ENCODE data around the gene MYH14. TPM values are rescaled to one million over a fixed set of nuclear protein-coding genes. Genes with fewer than 3 reads are reported as not detected.

MYH14 gene
- total and polyA plus RNA-seq, 9 donors: 0.23 to 82.1 (median 3.2) TPM

DNA sequence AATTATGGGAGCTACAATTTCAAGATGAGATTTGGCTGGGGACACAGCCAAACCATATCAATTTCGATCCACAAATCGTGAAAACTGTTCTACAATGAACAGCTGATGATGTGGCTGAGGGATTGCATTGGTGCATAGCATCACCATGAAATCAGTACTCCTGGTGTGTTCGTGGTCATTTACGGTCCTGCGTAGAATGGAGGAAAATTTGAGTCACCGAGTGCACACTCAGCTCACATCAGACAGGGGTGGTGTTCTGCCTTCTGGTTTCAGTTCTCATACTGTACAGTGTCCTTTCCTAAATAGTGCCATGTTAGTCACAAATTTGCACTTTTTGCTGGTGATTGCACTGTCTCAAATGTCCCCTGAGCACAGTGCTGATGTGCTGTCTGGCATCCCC, 39.2 kb downstream of the MYH14 start:
- intact Hi-C loops (cut with DNase I): no loop called here

DNA sequence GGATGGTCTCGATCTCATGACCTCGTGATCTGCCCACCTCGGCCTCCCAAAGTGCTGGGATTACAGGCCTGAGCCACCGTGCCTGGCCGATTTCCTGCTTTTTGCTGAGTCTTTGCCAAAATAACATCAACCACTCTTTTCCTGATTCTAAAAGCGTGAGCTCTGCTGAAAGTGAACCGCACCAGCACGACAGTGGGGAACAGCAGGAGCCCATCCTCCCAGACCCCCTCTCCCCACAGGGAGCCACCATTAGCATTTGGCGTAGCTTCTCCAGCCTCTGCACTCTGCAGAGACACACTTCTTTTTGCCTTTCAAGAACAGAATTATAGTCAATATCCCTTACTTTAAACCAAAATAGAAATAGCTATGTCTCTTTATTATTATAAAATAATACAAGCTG, 41.3 kb downstream of the MYH14 start:
- Histone ChIP-seq H3K27ac (no peak overlapping the region), H3K9me3 (peaks cover 0 to 11% of the 10 kb centered on the region in 2 donors), H3K36me3 (no peaks in the 10 kb centered on the region), H3K4me1 (ENCODE audit: insufficient read depth) (no peaks in the 10 kb centered on the region), H3K4me3 (no peak overlapping the region), H3K27me3 (no peaks in the 10 kb centered on the region)
- TF ChIP-seq, protein P1, sequence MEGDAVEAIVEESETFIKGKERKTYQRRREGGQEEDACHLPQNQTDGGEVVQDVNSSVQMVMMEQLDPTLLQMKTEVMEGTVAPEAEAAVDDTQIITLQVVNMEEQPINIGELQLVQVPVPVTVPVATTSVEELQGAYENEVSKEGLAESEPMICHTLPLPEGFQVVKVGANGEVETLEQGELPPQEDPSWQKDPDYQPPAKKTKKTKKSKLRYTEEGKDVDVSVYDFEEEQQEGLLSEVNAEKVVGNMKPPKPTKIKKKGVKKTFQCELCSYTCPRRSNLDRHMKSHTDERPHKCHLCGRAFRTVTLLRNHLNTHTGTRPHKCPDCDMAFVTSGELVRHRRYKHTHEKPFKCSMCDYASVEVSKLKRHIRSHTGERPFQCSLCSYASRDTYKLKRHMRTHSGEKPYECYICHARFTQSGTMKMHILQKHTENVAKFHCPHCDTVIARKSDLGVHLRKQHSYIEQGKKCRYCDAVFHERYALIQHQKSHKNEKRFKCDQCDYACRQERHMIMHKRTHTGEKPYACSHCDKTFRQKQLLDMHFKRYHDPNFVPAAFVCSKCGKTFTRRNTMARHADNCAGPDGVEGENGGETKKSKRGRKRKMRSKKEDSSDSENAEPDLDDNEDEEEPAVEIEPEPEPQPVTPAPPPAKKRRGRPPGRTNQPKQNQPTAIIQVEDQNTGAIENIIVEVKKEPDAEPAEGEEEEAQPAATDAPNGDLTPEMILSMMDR (IDR thresholded peaks at IDR 0.05): no peak
- TF ChIP-seq EP300 (IDR thresholded peaks at IDR 0.05): no peak
- no peak for TF ChIP-seq POLR2A (IDR thresholded peaks at IDR 0.05)
- intact Hi-C loops (cut with DNase I): no loop called here
- no peak for DNase-seq
- 41 to 51% (median 46%) methylated on average over 9 of the region's 9 CpGs for WGBS, 3 donors

More for the DNA sequence above, 39.2 kb downstream of the MYH14 start:
- Histone ChIP-seq H3K4me3 (no peak overlapping the region), H3K9me3 (peaks cover 0 to 8% of the 10 kb centered on the region in 2 donors), H3K27ac (no peak overlapping the region), H3K27me3 (no peaks in the 10 kb centered on the region), H3K36me3 (no peaks in the 10 kb centered on the region), H3K4me1 (ENCODE audit: insufficient read depth) (no peaks in the 10 kb centered on the region)
- DNase-seq: no peak
- no peak for TF ChIP-seq POLR2A (IDR thresholded peaks at IDR 0.05)
- TF ChIP-seq EP300 (IDR thresholded peaks at IDR 0.05): no peak
- TF ChIP-seq, protein P1 (IDR thresholded peaks at IDR 0.05): no peak
- WGBS, 3 donors: 82 to 86% (median 83%) methylated on average over 6 of the region's 6 CpGs

DNA sequence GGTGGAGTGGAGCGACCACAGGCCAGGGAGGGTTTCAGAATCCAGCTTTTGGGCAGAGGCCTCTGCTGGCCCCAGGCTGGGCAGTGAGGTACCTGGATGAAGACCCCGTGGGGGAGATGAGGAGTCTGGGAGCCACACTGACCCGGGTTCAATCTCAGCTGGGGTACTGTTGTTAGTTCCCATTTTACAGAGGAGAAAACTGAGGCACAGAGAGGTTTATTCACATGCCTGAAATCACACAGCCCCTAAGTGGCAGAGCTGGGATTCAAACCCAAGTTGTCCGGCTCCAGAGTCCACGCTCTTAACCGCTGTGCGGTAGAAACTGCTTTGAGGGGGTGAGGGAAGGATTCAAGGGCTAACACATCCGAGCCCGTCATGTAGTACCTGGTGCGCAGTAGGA, 45.0 kb downstream of the MYH14 start:
- Histone ChIP-seq H3K27me3 (no peaks in the 10 kb centered on the region), H3K27ac (no peak overlapping the region), H3K4me1 (ENCODE audit: insufficient read depth) (no peaks in the 10 kb centered on the region), H3K9me3 (peaks cover 0 to 3% of the 10 kb centered on the region in 2 donors), H3K36me3 (no peaks in the 10 kb centered on the region), H3K4me3 (no peak overlapping the region)
- intact Hi-C loops (cut with DNase I): no loop called here
- no peak for DNase-seq
- 88 to 92% (median 88%) methylated on average over 10 of the region's 10 CpGs for WGBS, 3 donors
- TF ChIP-seq EP300 (IDR thresholded peaks at IDR 0.05) (no peak), POLR2A (IDR thresholded peaks at IDR 0.05) (no peak)
- TF ChIP-seq, protein P1 (IDR thresholded peaks at IDR 0.05): no peak

DNA sequence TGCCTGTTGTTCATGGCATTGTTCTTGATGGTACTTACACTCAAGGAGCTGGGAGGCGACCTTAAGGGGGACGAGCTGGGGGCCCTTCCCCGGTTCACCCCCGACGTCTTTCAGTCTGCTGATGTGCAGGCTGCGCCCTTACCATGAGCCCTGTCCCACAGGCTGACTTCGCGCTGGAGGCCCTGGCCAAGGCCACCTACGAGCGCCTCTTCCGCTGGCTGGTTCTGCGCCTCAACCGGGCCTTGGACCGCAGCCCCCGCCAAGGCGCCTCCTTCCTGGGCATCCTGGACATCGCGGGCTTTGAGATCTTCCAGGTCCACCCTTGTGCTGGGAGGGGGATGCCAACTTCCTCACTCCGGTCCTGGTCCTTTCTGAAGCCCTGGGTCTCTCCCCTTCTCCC, 45.4 kb downstream of the MYH14 start:
- no peak for DNase-seq
- no peak overlapping the region for H3K27ac ChIP-seq
- WGBS, 3 donors: 81 to 89% (median 85%) methylated on average over 19 of the region's 19 CpGs
- intact Hi-C loops (cut with DNase I): no loop called here
- TF ChIP-seq, protein P1 (IDR thresholded peaks at IDR 0.05): no peak
- TF ChIP-seq POLR2A (IDR thresholded peaks at IDR 0.05): no peak
- TF ChIP-seq EP300 (IDR thresholded peaks at IDR 0.05): no peak
- H3K9me3 ChIP-seq: peaks cover 0 to 3% of the 10 kb centered on the region in 2 donors
- no peaks in the 10 kb centered on the region for H3K36me3 ChIP-seq
- H3K27me3 ChIP-seq: no peaks in the 10 kb centered on the region
- H3K4me1 ChIP-seq (ENCODE audit: insufficient read depth): no peaks in the 10 kb centered on the region
- no peak overlapping the region for H3K4me3 ChIP-seq
